ENCODE results near the gene CMSS1. TPM values are rescaled to one million over a fixed set of nuclear protein-coding genes. Genes with fewer than 3 reads are reported as not detected.

CMSS1 gene
- polyA plus RNA-seq, 1 donor from 2014 or later, result 31.8 TPM

GRCh38 chr3:99943931-99944761 is 126.5 kb downstream of the CMSS1 start:
- no peak for TF ChIP-seq EP300 (conservative IDR thresholded peaks at IDR 0.05; ENCODE audit: poor library complexity, severe bottlenecking)
- TF ChIP-seq RAD21 (conservative IDR thresholded peaks at IDR 0.05), result no peak
- no peak for TF ChIP-seq REST (IDR thresholded peaks at IDR 0.05; ENCODE audit: borderline replicate concordance)
- no peak for TF ChIP-seq MXI1 (conservative IDR thresholded peaks at IDR 0.05; ENCODE audit: poor library complexity, severe bottlenecking)
- no peak for TF ChIP-seq EZH2 (IDR thresholded peaks at IDR 0.05; ENCODE audit: borderline replicate concordance, insufficient read depth, low read length, poor library complexity, severe bottlenecking)
- no peak for TF ChIP-seq SMC3 (conservative IDR thresholded peaks at IDR 0.05; ENCODE audit: poor library complexity)
- no peak for TF ChIP-seq TAF1 (IDR thresholded peaks at IDR 0.05; ENCODE audit: low read depth)
- no peak for TF ChIP-seq CTCF (IDR thresholded peaks at IDR 0.05; ENCODE audit: poor library complexity, severe bottlenecking)
- TF ChIP-seq POLR2AphosphoS5 (IDR thresholded peaks at IDR 0.05), result no peak
- H3K27ac ChIP-seq (ENCODE audit: low read length), result no peak overlapping the region
- H4K20me1 ChIP-seq (ENCODE audit: insufficient read depth), result no peaks in the 10 kb centered on the region
- H3K27me3 ChIP-seq (ENCODE audit: insufficient read depth, low read depth, low read length), result no peaks in the 10 kb centered on the region
- no peaks in the 10 kb centered on the region for H3K79me2 ChIP-seq (replicated peaks; ENCODE audit: insufficient read depth, low read length)
- no peaks in the 10 kb centered on the region for H3K36me3 ChIP-seq (ENCODE audit: insufficient read depth, low read length)
- no peaks in the 10 kb centered on the region for H3F3A ChIP-seq (ENCODE audit: insufficient read depth, low read length, poor library complexity, severe bottlenecking)
- H3K4me2 ChIP-seq (ENCODE audit: low read length), result no peak overlapping the region
- H2AFZ ChIP-seq (ENCODE audit: low read depth, low read length), result no peak overlapping the region
- no peaks in the 10 kb centered on the region for H3K9me2 ChIP-seq (ENCODE audit: insufficient read depth, low read length)
- no peak overlapping the region for H3K4me3 ChIP-seq (ENCODE audit: low read length)
- H3K9ac ChIP-seq (ENCODE audit: low read length), result no peak overlapping the region
- H3K9me3 ChIP-seq (ENCODE audit: low read length), result no peaks in the 10 kb centered on the region

DNA sequence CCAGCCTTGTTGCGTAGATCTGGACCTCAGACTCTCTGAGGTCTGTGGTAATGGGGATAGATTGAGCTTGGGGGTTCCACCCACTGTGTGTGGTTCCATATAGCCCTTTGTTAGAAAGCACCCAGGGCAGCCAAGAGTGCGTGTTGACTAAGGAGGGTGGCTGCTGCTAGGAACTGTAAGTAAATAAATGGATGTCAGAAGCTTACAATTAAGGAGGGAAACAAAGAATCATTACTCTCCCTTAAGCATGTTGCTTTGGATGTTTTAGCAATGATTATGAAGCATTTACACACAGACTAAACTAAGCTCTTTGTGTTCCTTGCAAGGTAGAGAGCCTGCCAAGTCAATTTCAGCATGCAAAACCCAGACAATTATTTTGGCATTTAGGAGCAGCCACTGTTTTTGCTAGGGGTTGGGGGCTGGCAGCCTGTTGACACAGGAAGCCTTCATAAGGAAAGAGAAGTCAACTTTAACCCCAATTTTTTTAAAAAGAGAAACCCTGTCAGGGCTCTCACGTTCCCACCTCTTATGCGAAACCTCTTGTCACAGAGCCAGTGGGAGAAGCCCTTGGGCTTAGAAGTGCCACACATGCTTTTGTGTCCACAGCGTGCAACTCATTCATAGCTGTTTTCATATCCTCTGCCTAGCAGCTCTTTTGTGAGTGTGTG is 127.8 kb downstream of the CMSS1 start:
- Histone ChIP-seq H3K36me3 (ENCODE audit: insufficient read depth, low read length) (no peaks in the 10 kb centered on the region), H2AFZ (ENCODE audit: low read depth, low read length) (no peak overlapping the region), H3K79me2 (replicated peaks; ENCODE audit: insufficient read depth, low read length) (no peaks in the 10 kb centered on the region), H3K4me3 (ENCODE audit: low read length) (no peak overlapping the region), H3K9me2 (ENCODE audit: insufficient read depth, low read length) (no peaks in the 10 kb centered on the region), H3K27ac (ENCODE audit: low read length) (no peak overlapping the region), H4K20me1 (ENCODE audit: insufficient read depth) (no peaks in the 10 kb centered on the region), H3F3A (ENCODE audit: insufficient read depth, low read length, poor library complexity, severe bottlenecking) (no peaks in the 10 kb centered on the region), H3K4me2 (ENCODE audit: low read length) (no peak overlapping the region), H3K9me3 (ENCODE audit: low read length) (no peaks in the 10 kb centered on the region), H3K27me3 (ENCODE audit: insufficient read depth, low read depth, low read length) (no peaks in the 10 kb centered on the region), H3K9ac (ENCODE audit: low read length) (no peak overlapping the region)
- TF ChIP-seq RAD21 (conservative IDR thresholded peaks at IDR 0.05), result no peak
- no peak for TF ChIP-seq SMC3 (conservative IDR thresholded peaks at IDR 0.05; ENCODE audit: poor library complexity)
- TF ChIP-seq REST (IDR thresholded peaks at IDR 0.05; ENCODE audit: borderline replicate concordance), result no peak
- TF ChIP-seq CTCF (IDR thresholded peaks at IDR 0.05; ENCODE audit: poor library complexity, severe bottlenecking), result no peak
- TF ChIP-seq EP300 (conservative IDR thresholded peaks at IDR 0.05; ENCODE audit: poor library complexity, severe bottlenecking), result no peak
- TF ChIP-seq MXI1 (conservative IDR thresholded peaks at IDR 0.05; ENCODE audit: poor library complexity, severe bottlenecking), result no peak
- TF ChIP-seq TAF1 (IDR thresholded peaks at IDR 0.05; ENCODE audit: low read depth), result no peak
- TF ChIP-seq POLR2AphosphoS5 (IDR thresholded peaks at IDR 0.05), result no peak
- TF ChIP-seq EZH2 (IDR thresholded peaks at IDR 0.05; ENCODE audit: borderline replicate concordance, insufficient read depth, low read length, poor library complexity, severe bottlenecking), result no peak
